Colon (tissue), 2 donors: ENCODE results near the gene ARHGAP31.

Experiments
- FAIRE-seq: peaks from 2 replicates; lab custom pipeline; 2012; peaks lifted over from hg19 to GRCh38; lab: Jason Lieb, UNC
- donor health status: control.
- donor health status: control.

Gene ARHGAP31

DNA sequence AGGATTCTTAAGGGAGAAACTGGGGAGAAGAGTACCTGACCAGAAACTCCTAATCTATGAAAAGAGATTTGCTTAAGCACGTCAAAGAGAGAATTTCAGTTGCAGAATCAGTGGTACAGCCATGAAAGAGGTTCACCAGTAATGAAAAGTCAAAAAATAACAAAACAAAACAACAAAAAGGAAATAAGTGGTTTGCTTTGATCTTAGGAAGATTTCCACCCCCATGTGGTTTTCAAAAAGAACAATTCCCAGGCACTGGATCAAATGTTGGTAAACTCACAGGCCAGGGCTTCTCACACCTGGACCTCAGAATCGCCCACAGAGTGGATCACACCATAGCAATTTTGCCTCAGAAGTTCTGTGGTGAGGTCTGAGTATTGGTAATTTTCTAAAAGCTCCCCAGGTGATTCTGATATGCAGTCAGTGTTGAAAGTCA lies 101.8 kb downstream of the ARHGAP31 start:
- FAIRE-seq, result no peak

DNA sequence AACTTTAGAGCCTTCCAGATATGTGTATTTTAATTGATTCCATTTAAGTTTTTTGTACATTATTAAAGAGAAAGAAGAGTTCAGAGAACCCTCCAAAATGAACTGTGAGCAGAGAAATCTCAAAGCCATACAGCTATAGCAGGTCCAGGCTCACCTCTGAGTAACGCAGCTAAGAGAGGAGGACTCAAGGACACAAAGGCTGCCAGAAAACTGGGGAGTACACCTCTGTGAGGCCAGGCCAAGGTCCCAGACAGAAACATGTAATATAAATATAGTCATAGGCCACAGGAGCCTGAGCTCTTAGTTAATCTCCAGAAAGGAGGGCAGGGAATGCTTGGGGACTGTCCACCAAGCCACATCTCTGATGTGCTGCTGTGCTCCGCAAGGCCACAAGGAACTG lies 102.7 kb downstream of the ARHGAP31 start:
- no peak for FAIRE-seq

DNA sequence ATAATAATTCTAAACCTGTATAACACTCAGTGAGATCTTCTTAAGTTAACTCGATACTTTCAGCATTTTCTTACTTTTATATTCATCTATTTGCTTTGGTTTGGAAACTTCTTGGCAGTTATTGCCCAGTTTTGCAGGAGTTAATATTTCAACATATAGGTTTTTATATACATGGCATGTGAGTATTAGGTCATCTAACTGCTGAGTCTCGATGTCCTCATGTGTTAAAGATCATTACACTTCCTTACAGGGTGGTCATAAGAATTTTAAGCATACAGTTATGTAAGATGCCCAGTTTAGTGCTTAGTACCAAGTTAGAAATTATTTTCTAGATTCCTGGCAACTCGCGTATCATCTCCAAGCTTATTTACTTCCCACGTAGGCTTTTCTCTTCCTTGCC lies 106.3 kb downstream of the ARHGAP31 start:
- no peak for FAIRE-seq

DNA sequence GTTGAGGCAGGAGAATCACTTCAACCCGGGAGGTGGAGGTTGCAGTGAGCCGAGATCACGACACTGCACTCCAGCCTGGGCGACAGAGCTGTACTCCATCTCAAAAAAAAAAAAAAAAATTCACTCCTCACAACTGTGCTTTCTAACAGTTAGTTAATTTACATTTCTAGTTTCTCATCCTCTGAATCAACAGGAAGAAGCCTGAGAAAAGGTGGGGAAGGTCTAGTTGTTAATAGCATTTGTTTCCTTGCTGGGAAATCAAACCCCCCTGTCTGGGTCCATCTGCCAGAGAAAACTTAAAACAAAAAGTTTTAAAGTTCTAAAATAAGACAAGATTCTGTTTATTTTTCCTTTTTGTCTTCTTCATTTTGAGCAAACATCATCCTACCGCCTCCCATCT lies 106.9 kb downstream of the ARHGAP31 start:
- no peak for FAIRE-seq

DNA sequence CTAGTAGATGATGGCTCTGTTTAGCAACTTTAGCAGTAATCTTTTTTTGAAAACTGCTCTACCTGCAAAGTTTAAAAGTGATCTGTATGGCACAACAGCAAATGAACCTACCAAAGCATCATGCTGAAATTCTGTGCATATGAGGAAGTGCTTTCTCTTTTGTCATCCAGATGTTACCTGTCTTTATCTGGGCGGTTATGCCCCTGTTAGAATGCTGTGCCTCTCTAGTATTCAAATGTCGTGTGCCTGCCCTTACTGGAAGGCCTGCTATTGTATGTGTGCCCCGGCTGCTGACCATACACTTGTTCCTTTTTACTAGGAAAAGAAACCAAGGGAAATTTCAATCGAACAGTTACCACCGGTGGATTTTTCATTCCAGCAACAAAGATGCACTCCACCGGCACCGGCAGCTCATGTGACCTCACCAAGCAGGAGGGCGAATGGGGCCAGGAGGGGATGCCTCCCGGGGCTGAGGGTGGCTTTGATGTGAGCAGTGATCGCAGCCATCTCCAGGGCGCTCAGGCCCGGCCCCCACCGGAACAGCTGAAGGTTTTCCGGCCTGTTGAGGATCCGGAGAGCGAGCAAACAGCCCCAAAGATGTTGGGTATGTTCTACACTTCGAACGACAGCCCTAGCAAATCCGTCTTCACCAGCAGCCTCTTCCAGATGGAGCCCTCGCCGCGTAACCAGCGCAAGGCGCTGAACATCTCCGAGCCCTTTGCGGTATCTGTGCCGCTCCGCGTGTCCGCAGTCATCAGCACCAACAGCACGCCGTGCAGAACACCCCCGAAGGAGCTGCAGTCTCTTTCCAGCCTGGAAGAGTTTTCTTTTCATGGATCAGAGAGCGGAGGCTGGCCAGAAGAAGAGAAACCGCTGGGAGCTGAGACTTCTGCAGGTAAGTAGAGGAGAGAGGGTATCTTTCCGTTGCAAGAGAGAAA lies 107.6 kb downstream of the ARHGAP31 start:
- no peak for FAIRE-seq

DNA sequence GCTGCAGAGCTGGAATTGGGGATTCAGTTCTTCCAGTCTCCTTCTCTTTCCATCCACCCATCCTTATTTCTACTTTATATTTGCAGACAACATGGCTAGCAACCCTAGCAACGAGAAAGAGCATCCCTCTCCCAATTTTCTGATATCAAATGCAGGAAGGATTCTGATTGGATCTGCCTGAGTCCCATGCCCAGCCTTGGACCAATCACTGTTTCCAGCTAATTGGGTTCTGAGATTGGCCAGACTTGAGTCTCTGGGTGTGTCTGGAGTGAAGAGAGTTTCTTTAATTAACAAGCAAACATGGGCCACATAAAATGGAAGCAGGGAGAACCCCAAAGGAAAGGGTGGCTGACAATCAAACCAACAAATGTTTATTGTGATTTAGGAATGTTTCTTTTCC lies 108.6 kb downstream of the ARHGAP31 start:
- FAIRE-seq, result no peak

DNA sequence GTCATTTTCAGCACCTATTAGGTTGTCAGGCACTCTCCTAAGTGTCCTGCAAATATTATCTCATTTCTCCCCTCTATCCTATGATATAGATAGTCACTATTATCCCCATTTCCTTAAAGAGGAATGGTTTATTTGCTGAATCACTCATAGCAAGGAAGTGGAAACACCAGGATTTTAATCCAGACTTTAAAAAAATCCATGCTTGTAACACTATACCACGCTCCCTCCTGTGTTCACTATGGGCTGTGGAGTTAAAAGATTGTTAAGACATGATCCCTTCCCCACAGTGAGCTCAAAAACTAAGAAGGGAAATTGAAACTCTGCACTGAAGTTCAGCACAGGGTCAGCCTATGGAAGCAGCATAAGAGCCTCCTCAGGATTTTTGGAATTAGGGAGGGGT lies 109.0 kb downstream of the ARHGAP31 start:
- FAIRE-seq, result no peak

DNA sequence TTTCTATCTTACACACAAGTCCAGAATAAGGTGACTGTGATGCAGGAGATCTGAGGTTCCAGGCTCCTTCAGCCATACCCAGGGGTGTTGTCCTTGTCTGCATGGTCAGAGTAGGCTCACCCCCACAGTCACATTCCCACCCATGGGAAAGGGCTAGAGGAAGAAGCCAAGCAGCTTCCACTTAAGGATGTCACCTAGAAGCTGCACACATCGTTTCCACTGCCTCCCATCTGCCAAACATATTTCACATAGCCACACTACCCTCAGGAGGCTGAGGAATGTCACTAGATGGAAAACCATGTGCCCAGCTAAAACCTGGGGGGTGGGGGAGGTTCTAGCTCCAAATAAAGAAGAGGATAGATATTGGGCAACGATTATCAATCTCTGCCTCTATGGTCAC lies 111.1 kb downstream of the ARHGAP31 start:
- FAIRE-seq, result no peak

DNA sequence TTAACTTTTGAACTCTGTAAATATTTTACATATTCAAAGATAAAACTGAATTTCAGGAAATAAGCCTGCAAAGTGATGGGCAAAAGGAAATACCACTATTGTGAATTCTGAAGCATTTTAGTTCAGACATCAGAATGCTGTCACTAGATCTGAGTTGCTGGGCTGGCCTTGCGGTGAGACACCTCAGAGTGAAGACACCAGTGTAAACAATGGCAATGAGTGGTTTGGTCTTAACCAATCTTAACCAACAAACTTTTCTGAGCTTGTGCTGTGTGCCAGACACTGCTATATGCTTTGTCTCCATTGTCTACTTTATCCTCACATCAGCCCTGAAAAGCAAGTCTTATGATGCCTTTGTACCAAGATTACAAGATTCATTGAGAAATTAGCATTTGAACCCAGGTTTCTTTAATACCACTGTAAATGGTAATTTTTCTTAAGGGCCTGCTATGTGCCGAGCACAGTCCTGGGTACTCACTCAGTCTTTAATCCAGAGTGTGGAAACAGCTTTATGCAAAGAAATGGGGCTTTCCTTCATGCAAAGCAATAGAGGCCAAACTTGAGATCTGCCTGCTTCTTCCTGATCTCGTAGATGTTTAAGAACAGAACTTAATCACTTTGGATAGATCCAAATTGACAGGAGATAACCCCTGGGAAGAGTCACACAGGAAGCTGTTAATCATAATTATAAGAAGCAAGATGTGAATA lies 114.2 kb downstream of the ARHGAP31 start:
- FAIRE-seq, result no peak

DNA sequence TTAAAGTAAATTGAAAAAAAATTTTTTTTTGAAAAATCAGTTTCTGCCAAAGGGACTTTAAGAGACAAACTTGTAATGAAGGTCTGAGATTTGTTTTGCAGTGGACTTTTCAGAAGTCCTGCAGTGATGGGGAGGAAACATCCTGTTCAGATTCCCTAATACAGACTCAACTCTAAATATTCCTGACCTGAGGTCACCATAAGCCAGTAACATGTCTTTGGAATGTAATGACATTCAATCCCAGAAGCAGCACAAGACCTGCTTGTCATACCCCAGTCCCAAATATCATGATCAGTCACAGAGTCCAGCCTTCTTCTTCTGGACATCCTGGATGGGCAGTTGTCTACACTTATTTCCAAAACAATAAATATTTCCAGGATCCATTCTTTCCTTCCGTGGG lies 115.7 kb downstream of the ARHGAP31 start:
- FAIRE-seq, result no peak

DNA sequence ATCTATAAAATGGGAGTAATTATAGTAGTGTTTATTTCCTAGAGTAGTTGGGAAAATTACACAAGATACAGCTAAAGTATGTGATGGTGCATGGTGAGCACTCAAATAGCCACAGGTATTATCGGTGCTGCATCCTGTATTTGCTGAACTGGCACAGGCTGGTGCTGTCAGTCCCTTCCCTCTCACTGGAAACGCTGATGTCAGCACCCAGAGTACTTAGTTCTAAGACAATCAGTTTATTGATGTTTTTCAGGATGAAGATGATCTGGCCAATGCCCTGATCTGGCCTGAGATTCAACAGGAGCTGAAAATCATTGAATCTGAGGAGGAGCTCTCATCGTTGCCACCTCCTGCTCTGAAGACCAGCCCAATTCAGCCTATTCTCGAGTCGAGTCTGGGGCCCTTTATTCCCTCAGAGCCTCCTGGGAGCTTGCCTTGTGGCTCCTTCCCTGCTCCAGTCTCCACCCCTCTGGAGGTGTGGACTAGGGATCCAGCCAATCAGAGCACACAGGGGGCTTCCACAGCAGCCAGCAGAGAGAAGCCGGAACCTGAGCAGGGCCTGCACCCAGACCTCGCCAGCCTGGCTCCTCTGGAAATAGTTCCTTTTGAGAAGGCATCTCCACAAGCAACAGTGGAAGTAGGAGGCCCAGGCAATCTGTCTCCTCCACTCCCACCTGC lies 119.6 kb downstream of the ARHGAP31 start:
- FAIRE-seq, result no peak

DNA sequence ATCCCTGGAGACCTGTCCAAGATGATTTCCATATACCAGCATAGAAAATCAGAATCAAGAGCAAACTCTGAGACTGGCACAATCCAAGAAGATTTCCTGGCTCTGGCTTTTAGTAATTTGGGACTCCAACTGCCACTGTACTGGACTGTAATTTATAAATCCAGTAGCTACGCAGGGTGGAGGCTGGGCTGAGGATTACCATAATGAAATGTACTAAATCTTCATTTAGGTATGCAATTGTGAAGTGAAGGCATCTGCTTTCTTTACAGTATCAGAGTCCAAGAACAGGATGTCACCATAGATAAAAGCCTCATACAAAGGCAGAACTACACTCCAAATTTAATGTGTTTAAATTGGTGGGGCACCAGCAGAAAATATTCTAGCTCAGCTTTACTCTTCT lies 122.7 kb downstream of the ARHGAP31 start:
- no peak for FAIRE-seq

DNA sequence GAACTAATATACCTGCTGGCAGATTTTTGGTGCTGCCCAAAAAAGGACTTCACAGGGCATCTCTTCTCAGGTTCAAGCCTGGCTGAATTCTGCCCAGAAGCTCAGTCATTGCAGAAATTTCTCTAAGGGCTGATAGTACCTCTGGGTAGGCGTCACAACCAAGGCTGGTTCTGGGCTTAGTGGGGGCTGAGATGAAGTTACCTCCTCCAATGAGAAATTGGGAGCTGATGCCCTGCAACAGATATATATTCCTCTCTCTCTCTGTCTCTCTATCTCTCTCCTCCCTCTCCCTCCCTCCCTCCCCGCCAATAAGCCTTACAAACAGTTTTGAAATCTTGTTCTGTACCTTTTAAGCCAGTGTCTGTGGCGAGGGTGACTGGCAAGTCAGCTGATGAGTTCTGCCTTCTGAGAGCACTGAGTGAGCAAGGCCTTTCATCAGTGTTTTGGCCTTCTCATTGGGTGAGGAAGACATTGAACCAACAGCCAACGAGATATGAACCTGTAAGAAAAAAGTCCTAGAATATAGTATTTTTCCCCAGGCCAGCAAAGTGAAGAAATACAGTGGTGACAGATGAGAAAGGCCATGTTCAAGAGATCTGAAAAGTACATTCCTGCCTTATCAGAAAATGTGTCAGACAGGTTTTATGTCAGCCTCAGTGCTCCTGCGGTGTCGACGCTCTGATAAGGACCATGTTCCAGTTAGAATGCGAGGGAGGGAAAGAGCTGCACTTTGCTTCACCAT lies 123.8 kb downstream of the ARHGAP31 start:
- no peak for FAIRE-seq

DNA sequence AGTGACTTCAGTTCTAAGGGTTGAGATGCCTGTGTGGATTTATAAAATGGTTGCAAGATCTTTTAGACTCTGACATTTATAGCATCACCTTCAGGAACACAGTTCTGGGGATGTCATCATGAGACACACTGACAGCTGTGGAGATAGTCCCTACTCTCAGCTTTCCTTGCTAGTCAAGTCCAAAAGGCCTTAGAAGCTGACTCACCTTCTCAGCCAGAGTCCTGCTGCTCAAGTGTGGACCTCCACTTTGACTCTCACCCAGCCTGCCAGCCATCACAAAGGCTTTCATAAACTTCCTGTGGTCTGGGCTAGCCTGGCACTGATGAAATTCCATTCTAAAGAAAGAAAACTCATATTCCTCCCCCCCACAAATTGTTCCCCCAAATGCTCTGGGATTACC lies 124.5 kb downstream of the ARHGAP31 start:
- FAIRE-seq, result no peak

DNA sequence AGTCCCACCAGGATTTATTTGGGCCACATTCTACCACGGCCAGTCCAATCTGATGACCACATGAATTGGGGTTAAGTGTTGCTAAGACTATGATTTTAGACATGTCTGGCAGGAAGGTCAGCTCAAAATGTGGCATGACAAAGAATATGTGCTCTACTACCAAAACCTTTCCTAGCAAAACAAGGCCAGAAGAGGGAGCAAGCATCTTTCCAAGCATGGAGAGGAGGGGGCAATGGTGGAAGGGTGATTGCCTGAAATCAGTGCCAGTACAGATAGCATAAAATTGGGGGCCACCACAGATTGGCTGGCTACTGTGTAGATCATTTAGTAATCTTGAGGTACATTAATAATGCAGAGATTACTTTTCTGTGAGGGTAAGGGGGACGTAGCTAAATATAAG lies 126.0 kb downstream of the ARHGAP31 start:
- FAIRE-seq, result no peak

DNA sequence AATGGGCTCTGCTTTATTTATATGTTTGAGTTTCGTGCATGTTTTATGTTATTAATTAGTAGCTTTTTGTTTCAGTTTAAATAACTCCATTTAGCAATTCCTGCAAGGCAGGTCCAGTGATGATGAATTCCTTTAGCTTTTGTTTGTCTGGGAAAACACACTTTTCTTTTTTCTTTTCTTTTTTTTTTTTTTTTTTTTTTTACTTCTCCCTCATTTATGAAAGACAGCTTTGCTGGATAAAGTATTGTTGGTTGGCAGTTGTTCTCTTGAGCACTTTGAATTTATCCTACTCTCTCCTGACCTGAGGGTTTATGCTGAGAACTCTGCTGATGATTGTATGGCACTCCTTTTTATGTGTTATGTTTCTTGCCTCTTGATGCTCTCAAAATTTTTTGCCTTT lies 133.5 kb downstream of the ARHGAP31 start:
- no peak for FAIRE-seq

DNA sequence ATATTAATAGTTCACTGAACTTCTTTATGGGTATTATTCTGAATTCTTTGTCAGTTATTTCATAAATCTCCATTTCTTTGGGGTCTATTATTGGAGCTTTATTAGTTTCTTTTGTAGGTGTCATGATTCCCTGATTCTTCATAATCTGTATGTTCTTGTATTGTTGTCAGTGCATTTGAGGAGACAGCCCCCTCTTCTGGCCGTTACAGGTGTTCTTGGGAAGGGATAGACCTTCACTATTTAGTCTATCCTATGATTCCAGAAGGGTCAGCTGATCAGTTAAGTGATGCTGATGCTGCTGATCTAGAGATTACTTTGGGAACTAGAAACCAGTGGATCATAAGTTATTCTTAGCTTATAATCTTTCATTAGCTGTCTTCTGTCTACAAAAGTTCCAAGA lies 134.4 kb downstream of the ARHGAP31 start:
- FAIRE-seq, result no peak

DNA sequence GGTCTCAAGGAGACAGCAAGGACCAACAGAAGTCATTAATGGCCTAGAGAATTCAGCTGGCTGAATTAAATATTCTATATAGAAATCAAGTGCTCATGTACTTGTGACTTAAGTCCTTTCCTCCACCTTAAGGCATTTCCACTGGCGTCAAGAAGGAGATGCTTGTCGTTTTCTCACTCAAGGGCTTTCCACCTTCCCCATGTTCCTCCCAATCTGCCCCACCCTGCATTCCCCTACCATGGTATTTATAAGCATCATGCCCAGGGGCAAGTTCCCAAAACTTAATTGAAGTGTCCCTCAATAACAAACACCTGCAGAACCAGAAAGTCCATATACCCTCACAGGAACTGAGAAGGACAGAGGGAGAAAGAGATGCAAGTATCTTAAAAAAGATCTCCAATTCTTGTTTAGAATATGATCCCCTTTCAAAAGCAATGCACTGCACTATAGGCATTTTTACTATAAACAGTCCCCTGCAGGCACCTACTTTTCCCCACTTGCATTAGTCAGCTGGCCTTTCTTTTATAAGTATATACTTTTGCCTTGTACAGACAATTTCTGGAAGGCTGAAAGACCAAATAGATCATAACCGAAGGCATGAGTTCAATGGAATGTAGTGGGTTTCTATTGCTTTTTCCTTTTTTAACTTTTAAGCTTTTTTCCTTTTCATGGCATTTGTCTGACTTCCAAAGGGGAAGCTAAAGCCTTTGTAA lies 139.6 kb downstream of the ARHGAP31 start:
- FAIRE-seq, result no peak

DNA sequence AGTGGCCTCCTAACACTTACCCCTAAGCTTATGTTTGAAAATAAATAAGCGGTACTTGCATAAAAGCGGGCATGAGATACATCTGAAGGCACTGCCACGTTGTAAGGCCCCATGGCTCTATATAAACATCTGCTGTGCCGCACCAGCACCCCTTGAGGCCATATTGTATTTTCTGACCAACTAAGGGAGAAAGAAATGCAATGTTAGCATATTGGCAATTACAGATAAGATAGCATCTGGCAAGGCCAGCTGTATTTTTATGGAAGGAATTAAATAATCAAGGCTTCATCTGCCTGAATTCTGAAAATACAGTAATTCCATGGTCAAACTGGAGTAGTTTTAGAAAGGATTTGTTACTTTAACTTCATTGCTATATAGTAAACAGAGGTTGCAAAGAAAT lies 140.5 kb downstream of the ARHGAP31 start:
- no peak for FAIRE-seq

DNA sequence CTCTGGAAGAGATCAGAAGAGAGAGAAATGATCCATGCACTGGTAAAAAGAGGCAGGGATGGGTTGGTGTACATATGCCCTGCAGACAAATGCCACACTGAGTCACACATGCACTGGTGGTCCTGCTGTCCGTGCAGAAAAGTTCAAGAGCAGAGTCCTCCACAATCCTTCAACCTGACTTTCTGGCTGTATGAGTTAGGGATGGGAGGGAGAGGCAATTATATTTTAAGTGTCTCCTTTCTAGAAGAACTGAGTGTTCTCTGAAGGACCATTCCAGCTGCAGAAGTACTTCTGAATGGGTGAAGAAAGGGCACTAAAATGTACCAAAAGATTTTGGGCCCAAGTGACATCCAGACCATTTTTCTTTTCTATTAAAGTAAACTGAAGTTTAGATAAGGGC lies 142.8 kb downstream of the ARHGAP31 start:
- no peak for FAIRE-seq

DNA sequence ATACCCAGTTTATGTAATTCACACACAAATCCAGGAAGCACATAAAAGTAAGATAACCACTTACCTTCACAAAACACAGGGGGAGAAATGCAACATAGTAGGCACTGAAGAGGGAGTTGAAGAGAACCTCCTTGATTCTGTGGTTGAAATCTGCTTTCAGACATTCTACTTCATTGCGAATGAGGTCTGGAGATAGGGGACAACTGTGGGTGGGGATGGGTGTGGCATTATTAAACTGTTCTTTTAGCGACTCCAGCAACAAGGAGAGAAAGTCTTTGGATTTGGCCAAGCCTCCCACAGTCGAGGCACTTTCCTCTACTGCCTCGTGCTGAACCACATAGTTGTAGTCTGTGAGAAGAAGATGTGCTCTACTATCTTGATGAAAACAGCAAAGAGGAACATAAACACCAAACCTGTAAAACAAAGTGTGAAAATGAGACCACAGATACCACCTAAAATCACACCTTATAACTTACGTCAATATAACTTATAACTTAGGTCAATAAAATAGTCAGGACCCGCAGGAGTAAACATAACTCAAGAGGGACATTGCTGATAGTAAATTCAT lies 143.6 kb downstream of the ARHGAP31 start:
- no peak for FAIRE-seq
